ENCODE results near the gene TSHZ3. TPM values are rescaled to one million over a fixed set of nuclear protein-coding genes. Genes with fewer than 3 reads are reported as not detected.

TSHZ3 gene
- total and polyA plus RNA-seq, 2 of the 13 experiments (the other 11 are each of a cell fraction or from before 2014, with no cell fraction given) = not detected

DNA sequence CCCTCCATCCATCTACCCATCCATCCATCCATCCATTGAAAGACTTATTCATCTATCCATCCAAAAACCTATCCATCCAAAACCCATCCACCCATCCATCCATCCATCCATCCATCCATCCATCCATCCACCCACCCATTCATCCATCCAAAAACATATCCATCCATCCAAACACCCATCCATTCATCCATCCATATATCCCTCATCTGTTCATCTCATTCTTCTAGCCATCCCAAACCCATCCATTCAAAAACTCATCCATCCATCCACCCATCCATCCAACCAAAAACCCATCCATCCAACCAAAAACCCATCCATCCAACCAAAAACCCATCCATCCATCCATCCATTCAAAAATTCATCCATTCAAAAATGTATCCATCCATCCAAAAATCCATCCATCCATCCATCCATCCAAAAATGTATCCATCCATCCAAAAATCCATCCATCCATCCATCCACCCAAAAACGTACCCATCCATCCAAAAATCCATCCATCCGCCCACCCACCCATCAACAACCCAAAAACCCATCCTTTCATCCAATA is 56.5 kb downstream of the TSHZ3 start:
- peaks cover 34% of the 10 kb centered on the region for H3K9me3 ChIP-seq (ENCODE audit: low read length)
- H3K36me3 ChIP-seq (replicated peaks in 1 of 2; ENCODE audit: control insufficient read depth in 1 of 2, insufficient read depth in 2 of 2, low read length in 2 of 2) = no peaks in the 10 kb centered on the region
- no peak for TF ChIP-seq RBM39 (IDR thresholded peaks at IDR 0.05; ENCODE audit: low read depth, low read length, poor library complexity, severe bottlenecking)
- TF ChIP-seq RARG (CRISPR knock-in tag; IDR thresholded peaks at IDR 0.05; ENCODE audit: low read depth) = no peak
- TF ChIP-seq EED (CRISPR knock-in tag; IDR thresholded peaks at IDR 0.05) = no peak
- no peak for TF ChIP-seq KAT7 (CRISPR knock-in tag; IDR thresholded peaks at IDR 0.05; ENCODE audit: borderline replicate concordance)
- TF ChIP-seq GTF3A (CRISPR knock-in tag; conservative IDR thresholded peaks at IDR 0.05) = no peak
- TF ChIP-seq HNRNPK (IDR thresholded peaks at IDR 0.05; ENCODE audit: low read depth, low read length, poor library complexity, severe bottlenecking) = no peak
- TF ChIP-seq ZNF674 (CRISPR knock-in tag; IDR thresholded peaks at IDR 0.05; ENCODE audit: low read depth) = no peak
- TF ChIP-seq CERS6 (CRISPR knock-in tag; IDR thresholded peaks at IDR 0.05) = no peak
- TF ChIP-seq FOXA3 (CRISPR knock-in tag; IDR thresholded peaks at IDR 0.05) = no peak
- no peak overlapping the region for H3K27ac ChIP-seq (ENCODE audit: extremely low read length, insufficient read depth, low read length)
- in situ Hi-C loops (cut with HindIII; ENCODE audit: extremely low pct_ligation_motif_present, low pct_unique_long_range_greater_than_20kb) = no loop called here
- ATAC-seq (no peak), FAIRE-seq (no peak), DNase-seq (ENCODE audit: low spot score) (no peak)
- H3K79me2 ChIP-seq (ENCODE audit: insufficient read depth, low read length) = no peaks in the 10 kb centered on the region
- ChIA-PET POLR2A (no interaction called here), CTCF (ENCODE audit: low intra/inter-chr PET ratio, low total read pairs) (no interaction called here)
- H3K4me3 ChIP-seq (replicated peaks in 1 of 3; ENCODE audit: insufficient read depth in 1 of 3, low read depth in 2 of 3, low read length in 3 of 3) = no peak overlapping the region
- no peak overlapping the region for H3K9ac ChIP-seq (ENCODE audit: insufficient read depth, low read depth, low read length)
- intact Hi-C loops (cut with micrococcal nuclease; ENCODE audit: unreplicated experiment) = no loop called here
- BruUV-seq (replicated peaks) = no TSS peak
- no peaks in the 10 kb centered on the region for H4K20me1 ChIP-seq (ENCODE audit: insufficient read depth, low read length)
- H3K4me1 ChIP-seq (ENCODE audit: insufficient read depth, low read length) = no peaks in the 10 kb centered on the region
- WGBS (ENCODE audit: low lambda C conversion rate) = 6% methylated on average over 2 of the region's 2 CpGs
- H3K27me3 ChIP-seq (ENCODE audit: control insufficient read depth in 1 of 2, insufficient read depth in 2 of 2, low read length in 2 of 2) = no peaks in the 10 kb centered on the region
- no peak overlapping the region for H2AFZ ChIP-seq (ENCODE audit: low read length)
- H3K4me2 ChIP-seq (ENCODE audit: low read depth, low read length) = no peak overlapping the region

Measured in HepG2 (cell line).